Esophagus muscularis mucosa (tissue), 4 donors: ENCODE data around the gene IMPG2.

ENCODE experiments used
- CTCF ChIP-seq, 3 experiments: fragments of 200-600 bp in 2 of 3; fragments of 450-650 bp in 1 of 3; sonication (generic) in 2 of 3; IDR thresholded peaks; one replicate each; pipeline ENCODE4 v1.5.1; 2017 to 2019; ENCODE audit warnings: antibody characterized with exemption in 3 of 3, mild to moderate bottlenecking in 2 of 3, moderate library complexity in 1 of 3
- EP300 ChIP-seq: sonication (generic); formaldehyde crosslinking; IDR thresholded peaks from one replicate; pipeline ENCODE4 v1.6.1; 2017; ENCODE audit warnings: antibody characterized with exemption
- POLR2AphosphoS5 ChIP-seq, 2 donors: sonication (generic); formaldehyde crosslinking; IDR thresholded peaks; one replicate each; pipeline ENCODE4 v1.6.1; 2017; ENCODE audit warnings: antibody characterized with exemption in 2 of 2

DNA sequence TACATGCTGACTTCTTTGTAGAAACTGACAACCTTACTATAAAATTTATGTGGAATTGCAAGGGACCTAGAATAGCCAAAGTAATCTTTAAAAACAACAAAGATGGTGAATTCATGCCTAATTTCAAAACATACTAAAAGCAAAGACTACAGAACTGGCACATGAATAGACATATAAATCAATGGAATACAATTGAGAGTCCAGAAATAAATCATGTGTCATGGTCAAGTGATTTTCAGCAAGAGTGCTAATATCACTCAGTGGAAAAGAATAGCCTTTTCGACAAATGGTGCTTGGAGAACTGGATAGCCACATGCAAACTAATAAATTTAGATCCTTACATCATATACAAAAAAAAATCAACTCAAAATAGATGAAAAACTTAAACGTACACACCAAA is 8.7 kb downstream of the IMPG2 start:
- TF ChIP-seq POLR2AphosphoS5 (IDR thresholded peaks at IDR 0.05) (no peak), CTCF (IDR thresholded peaks at IDR 0.05) (no peak), EP300 (no peak)
